GM23338 (cell line): ENCODE measurements around the gene ABHD15.
A peak's percentile ranks its signal among the peaks of the same experiment; 100 is the strongest.

ENCODE experiments used
- CREB1 ChIP-seq: fragments of 250-450 bp; sonication (Bioruptor Pico); IDR thresholded peaks from 2 replicates; pipeline ENCODE4 v1.5.0; 2020; ENCODE audit warnings: low read depth, mild to moderate bottlenecking, moderate library complexity
- EZH2 ChIP-seq: fragments of 200-600 bp; sonication (generic); IDR thresholded peaks from one replicate; pipeline ENCODE4 v1.8.0; 2017; ENCODE audit warnings: antibody characterized with exemption, mild to moderate bottlenecking, low read depth; ENCODE audit not compliant: unreplicated experiment
- EZH2phosphoT487 ChIP-seq: fragments of 200-600 bp; sonication (generic); IDR thresholded peaks from one replicate; pipeline ENCODE4 v1.8.1; 2018; ENCODE audit warnings: antibody characterized with exemption; ENCODE audit not compliant: unreplicated experiment
- NANOG ChIP-seq: IDR thresholded peaks from 2 replicates; pipeline ENCODE4 v1.6.1; 2016; ENCODE audit warnings: antibody characterized with exemption, borderline replicate concordance
- POLR2AphosphoS5 ChIP-seq: IDR thresholded peaks from 2 replicates; pipeline ENCODE4 v1.6.1; 2016; ENCODE audit warnings: antibody characterized with exemption, low read depth
- REST ChIP-seq: IDR thresholded peaks from one replicate; pipeline ENCODE4 v1.6.1; 2018; ENCODE audit warnings: antibody characterized with exemption; ENCODE audit not compliant: unreplicated experiment
- ZNF114 ChIP-seq: fragments of 250-450 bp; sonication (Bioruptor Pico); IDR thresholded peaks from 2 replicates; pipeline ENCODE4 v1.5.0; 2020; ENCODE audit warnings: mild to moderate bottlenecking, moderate library complexity
- TF ChIP-seq, protein P1 (sequence below), 2 experiments: fragments of 200-600 bp in 1 of 2; sonication (generic) in 1 of 2; conservative IDR thresholded peaks; 2 replicates each; pipeline versions ENCODE4 v1.5.1 to v1.6.1; 2016 to 2017; ENCODE audit warnings: antibody characterized with exemption in 2 of 2, low read depth in 2 of 2, mild to moderate bottlenecking in 2 of 2, moderate library complexity in 1 of 2

DNA sequence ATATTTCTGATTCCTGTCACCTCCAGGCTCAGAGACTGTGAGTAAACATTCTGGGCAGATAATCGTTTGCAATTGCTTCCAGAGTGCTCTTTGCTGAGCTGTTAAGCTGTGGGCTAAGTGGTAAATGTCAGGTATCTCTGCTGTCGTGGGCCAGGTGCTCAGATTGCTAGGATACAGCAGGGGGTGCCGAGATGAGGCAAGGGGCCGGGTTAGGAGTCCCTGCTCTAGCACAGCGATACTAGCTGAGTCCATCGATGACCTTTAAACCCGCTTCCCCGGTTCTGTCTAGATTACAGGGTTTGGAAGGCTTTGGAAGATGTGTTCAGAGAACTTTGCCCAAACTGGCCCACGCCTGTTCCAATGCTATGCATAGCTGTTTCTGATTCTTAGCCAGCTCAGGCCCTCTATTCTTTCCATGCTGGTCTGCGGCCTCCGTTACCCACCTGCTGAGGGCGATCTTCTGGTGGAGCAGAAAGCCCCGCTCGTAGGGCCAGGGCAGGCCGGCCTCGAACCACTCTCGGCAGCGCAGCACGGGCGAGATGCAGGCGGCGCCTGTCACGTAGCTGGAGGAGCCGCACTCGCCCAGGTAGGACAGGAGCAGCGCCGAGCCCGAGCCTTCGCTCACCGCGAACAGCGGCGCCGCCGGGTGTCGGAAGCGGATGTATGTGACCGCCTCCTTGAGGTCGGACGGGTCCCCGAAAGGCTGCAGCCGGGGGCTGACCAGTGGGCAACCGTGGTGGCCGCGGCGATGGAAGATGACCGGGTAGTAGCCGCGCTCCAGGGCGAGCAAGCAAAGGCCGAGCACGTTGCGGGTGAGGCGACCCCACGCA, 979 bp downstream of the ABHD15 start:
- peak; percentile 57 for TF ChIP-seq EZH2
- no peak for TF ChIP-seq POLR2AphosphoS5
- no peak for TF ChIP-seq REST
- TF ChIP-seq, protein P1, sequence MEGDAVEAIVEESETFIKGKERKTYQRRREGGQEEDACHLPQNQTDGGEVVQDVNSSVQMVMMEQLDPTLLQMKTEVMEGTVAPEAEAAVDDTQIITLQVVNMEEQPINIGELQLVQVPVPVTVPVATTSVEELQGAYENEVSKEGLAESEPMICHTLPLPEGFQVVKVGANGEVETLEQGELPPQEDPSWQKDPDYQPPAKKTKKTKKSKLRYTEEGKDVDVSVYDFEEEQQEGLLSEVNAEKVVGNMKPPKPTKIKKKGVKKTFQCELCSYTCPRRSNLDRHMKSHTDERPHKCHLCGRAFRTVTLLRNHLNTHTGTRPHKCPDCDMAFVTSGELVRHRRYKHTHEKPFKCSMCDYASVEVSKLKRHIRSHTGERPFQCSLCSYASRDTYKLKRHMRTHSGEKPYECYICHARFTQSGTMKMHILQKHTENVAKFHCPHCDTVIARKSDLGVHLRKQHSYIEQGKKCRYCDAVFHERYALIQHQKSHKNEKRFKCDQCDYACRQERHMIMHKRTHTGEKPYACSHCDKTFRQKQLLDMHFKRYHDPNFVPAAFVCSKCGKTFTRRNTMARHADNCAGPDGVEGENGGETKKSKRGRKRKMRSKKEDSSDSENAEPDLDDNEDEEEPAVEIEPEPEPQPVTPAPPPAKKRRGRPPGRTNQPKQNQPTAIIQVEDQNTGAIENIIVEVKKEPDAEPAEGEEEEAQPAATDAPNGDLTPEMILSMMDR (conservative IDR thresholded peaks at IDR 0.05; ENCODE audit: low read depth in 2 of 2): peak; percentile 20 to 37
- no peak for TF ChIP-seq ZNF114 (CRISPR knock-in tag)
- TF ChIP-seq NANOG: no peak
- TF ChIP-seq EZH2phosphoT487: no peak
- TF ChIP-seq CREB1: 0 out of 2 replicates have a peak, but pooled peaks have one; percentile 23
